Erythroblast (primary cell): ENCODE measurements around the gene EIF3F.

Experiments
- GATA1 ChIP-seq: IDR thresholded peaks from 2 replicates; pipeline ENCODE4 v1.6.1; 2011; ENCODE audit warnings: low read depth, mild to moderate bottlenecking, control low read depth, low read length, moderate library complexity
- POLR2A ChIP-seq: IDR thresholded peaks from 2 replicates; pipeline ENCODE4 v1.6.1; 2011; ENCODE audit warnings: mild to moderate bottlenecking, low read length

DNA sequence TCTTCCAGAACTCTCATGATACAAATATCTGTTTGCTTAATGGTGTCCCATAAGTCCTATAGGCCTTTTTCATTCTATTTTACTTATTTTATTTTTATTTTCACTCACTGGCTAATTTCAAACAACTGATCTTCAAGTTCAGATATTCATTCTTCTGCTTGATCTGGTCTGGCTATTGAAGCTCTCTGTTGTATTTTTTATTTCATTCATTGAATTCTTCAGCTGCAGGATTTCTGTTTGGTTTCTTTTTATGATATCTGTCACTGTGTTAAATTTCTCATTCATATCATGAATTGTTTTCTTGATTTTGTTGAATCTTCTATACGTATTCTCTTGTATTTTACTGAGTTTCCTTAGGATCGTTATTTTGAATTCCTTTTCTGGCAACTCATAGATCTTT lies 43.0 kb upstream of the EIF3F start:
- TF ChIP-seq POLR2A, result no peak
- TF ChIP-seq GATA1, result no peak
